ENCODE data around the gene ERP44.
"Not testable (repeated sequence)": the region's sequence is repeated elsewhere in the genome, so short reads cannot be mapped to it uniquely, and the experiment has no call there.

Gene ERP44

GRCh38 chr9:100098887-100099721 is at the start of gene ERP44, which contains the start of gene INVS:
Gene ERP44 (minus strand): TSS chr9:100099000. CDS start chr9:100098840, 160 bp downstream.
Gene INVS (plus strand): TSS chr9:100099243. CDS start chr9:100104522, 5,279 bp downstream.
- peak; percentile 99 for DNase-seq (ENCODE audit: low spot score)

GRCh38 chr9:100145976-100146375 is 47.2 kb upstream of the ERP44 start:
- not testable (repeated sequence) for DNase-seq (ENCODE audit: low spot score)

GRCh38 chr9:100145167-100145934 is 46.6 kb upstream of the ERP44 start:
- not testable (repeated sequence) for DNase-seq (ENCODE audit: low spot score)

- not testable (repeated sequence) for DNase-seq (ENCODE audit: low spot score)
These were observed 43.1 kb upstream of the ERP44 start for GRCh38 chr9:100141862-100142261.

GRCh38 chr9:100140303-100140702 is 41.5 kb upstream of the ERP44 start:
- not testable (repeated sequence) for DNase-seq (ENCODE audit: low spot score)

- DNase-seq (ENCODE audit: low spot score), result not testable (repeated sequence)
These were observed 38.0 kb upstream of the ERP44 start for GRCh38 chr9:100136799-100137198.

GRCh38 chr9:100134731-100135130 is 35.9 kb upstream of the ERP44 start:
- DNase-seq (ENCODE audit: low spot score), result peak; percentile 15

GRCh38 chr9:100131875-100132430 is 33.2 kb upstream of the ERP44 start:
- DNase-seq (ENCODE audit: low spot score), result no peak

GRCh38 chr9:100131216-100131615 is 32.4 kb upstream of the ERP44 start:
- DNase-seq (ENCODE audit: low spot score), result no peak

GRCh38 chr9:100129772-100130171 is 31.0 kb upstream of the ERP44 start:
- DNase-seq (ENCODE audit: low spot score), result no peak

- DNase-seq (ENCODE audit: low spot score), result no peak
These were observed 27.6 kb upstream of the ERP44 start for GRCh38 chr9:100126423-100126822.

GRCh38 chr9:100125910-100126309 is 27.1 kb upstream of the ERP44 start:
- DNase-seq (ENCODE audit: low spot score), result no peak

- no peak for DNase-seq (ENCODE audit: low spot score)
These were observed 26.4 kb upstream of the ERP44 start for GRCh38 chr9:100125236-100125635.

- DNase-seq (ENCODE audit: low spot score), result peak; percentile 16
These were observed 21.5 kb upstream of the ERP44 start for GRCh38 chr9:100120286-100120685.

GRCh38 chr9:100117316-100117715 is 18.5 kb upstream of the ERP44 start:
- DNase-seq (ENCODE audit: low spot score), result no peak

- no peak for DNase-seq (ENCODE audit: low spot score)
These were observed 14.0 kb upstream of the ERP44 start for GRCh38 chr9:100112677-100113336.

GRCh38 chr9:100111235-100111634 is 12.4 kb upstream of the ERP44 start:
- no peak for DNase-seq (ENCODE audit: low spot score)

- no peak for DNase-seq (ENCODE audit: low spot score)
These were observed 9.8 kb upstream of the ERP44 start for GRCh38 chr9:100108559-100108958.

GRCh38 chr9:100106616-100107015 is 7.8 kb upstream of the ERP44 start:
- no peak for DNase-seq (ENCODE audit: low spot score)

GRCh38 chr9:100105861-100106260 is 7.1 kb upstream of the ERP44 start:
- no peak for DNase-seq (ENCODE audit: low spot score)

GRCh38 chr9:100104314-100104713 is 5.5 kb upstream of the ERP44 start:
- no peak for DNase-seq (ENCODE audit: low spot score)

- no peak for DNase-seq (ENCODE audit: low spot score)
These were observed 2.8 kb upstream of the ERP44 start for GRCh38 chr9:100101608-100102007.

Data from activated CD4-positive, alpha-beta T cell treated with anti-CD3 and anti-CD28 coated beads, Interleukin-2, Interleukin-4, amounts not matched to agents 100 ng/mL and 50 ng/mL, durations not matched to agents 16 hours and 8 hours (primary cell).